ENCODE data around the gene CHURC1. TPM values are rescaled to one million over a fixed set of nuclear protein-coding genes. Genes with fewer than 3 reads are reported as not detected.

CHURC1 gene
- total RNA-seq, 4 donors from 2014 or later: 52.4 to 79.2 (median 63.8) TPM

DNA sequence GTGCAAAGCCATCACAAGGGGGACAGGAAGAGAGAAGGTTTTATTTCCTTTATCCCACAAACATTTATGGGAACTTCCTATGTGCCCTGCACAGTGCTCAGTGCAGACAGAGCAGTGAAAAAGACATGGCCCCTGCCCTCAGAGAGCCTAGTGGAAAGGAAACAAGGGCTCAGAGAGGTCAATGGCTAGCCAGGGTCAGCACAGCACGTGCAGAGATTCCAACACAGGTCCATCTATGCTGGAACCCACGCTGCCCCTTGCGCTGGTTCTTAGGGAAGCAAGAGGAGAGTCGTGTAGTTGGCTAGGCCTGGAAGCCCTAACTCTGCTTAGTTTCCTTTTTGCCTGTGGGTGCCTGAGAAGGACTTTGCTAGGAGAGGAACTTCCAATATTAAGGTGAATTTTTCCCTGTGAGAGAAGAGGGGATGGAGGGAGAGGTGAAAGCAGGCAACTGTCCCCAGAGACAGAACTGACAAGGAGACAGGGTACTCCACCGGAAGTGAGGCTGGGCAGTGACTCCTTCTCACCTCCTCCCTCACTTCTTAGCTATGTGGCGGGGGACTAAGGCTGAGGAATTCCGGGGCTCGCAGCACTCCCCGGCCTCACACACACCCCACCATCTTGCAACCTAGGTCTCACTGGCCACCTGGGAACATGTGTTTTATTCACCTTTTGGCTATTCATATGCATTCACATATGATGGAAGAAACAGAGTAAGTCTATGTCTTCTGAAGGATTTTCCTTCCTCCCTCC is 40.4 kb downstream of the CHURC1 start:
- intact Hi-C loops (cut with DNase I; ENCODE audit: low total_unique reads): no loop called here
- 86 to 96% methylated on average over 9 of the region's 9 CpGs for WGBS, 2 donors
- H3K4me3 ChIP-seq (ENCODE audit: low read depth, poor library complexity, severe bottlenecking): no peak overlapping the region
- peak in 1 of 2 donors; percentile 56 for DNase-seq (ENCODE audit: low spot score in 2 of 2)
- TF ChIP-seq POLR2A (IDR thresholded peaks at IDR 0.05): no peak
- TF ChIP-seq CTCF (IDR thresholded peaks at IDR 0.05): no peak

GRCh38 chr14:64955297-64955696 is 41.0 kb downstream of the CHURC1 start:
- TF ChIP-seq CTCF (IDR thresholded peaks at IDR 0.05) (no peak), POLR2A (IDR thresholded peaks at IDR 0.05) (no peak)
- intact Hi-C loops (cut with DNase I; ENCODE audit: low total_unique reads): no loop called here
- WGBS, 2 donors: 83 to 87% methylated on average over 6 of the region's 6 CpGs
- no peak overlapping the region for H3K4me3 ChIP-seq (ENCODE audit: low read depth, poor library complexity, severe bottlenecking)
- DNase-seq (ENCODE audit: low spot score in 2 of 2): peak in 1 of 2 donors; percentile 77

DNA sequence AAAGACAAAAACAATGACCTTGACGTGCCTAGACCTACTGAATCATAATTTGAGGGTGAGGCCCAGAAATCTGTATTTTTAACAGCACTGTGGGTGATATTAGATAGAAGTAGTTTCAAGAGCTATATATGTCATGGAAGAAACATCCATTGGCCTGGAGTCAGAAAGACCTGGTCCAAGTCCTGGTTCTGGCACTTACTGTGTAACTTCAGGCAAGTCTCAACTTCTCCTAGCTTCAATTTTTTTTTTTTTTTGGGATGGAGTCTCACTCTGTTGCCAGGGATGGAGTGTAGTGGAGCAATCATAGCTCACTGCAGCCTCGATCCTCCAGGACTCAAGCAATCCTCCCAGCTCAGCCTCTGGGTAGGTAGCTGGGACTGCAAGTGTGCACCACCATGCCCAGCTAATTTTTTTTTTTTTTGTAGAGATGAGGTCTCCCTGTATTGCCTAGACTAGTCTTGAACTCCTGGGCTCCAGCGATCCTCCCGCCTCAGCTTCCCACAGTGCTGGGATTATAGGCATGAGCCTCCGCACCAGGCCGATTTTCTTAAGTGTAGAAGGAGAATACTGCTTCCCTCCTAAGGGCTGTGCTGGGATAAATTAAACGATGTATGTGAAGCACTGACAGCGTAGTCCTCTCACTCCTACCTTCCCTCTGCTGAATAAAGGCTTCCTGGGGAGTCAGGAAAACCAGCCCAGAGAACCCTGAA is 42.6 kb downstream of the CHURC1 start:
- peak in 1 of 2 donors; percentile 68 for DNase-seq (ENCODE audit: low spot score in 2 of 2)
- no peak overlapping the region for H3K4me3 ChIP-seq (ENCODE audit: low read depth, poor library complexity, severe bottlenecking)
- TF ChIP-seq POLR2A (IDR thresholded peaks at IDR 0.05) (no peak), CTCF (IDR thresholded peaks at IDR 0.05) (no peak)
- intact Hi-C loops (cut with DNase I; ENCODE audit: low total_unique reads): no loop called here
- WGBS, 2 donors: 70 to 86% methylated on average over 8 of the region's 8 CpGs

- WGBS, 2 donors: 89 to 92% methylated on average over 2 of the region's 2 CpGs
- no peak overlapping the region for H3K4me3 ChIP-seq (ENCODE audit: low read depth, poor library complexity, severe bottlenecking)
- DNase-seq (ENCODE audit: low spot score in 2 of 2): no peak
- TF ChIP-seq CTCF (IDR thresholded peaks at IDR 0.05) (no peak), POLR2A (IDR thresholded peaks at IDR 0.05) (no peak)
- intact Hi-C loops (cut with DNase I; ENCODE audit: low total_unique reads): no loop called here
These were observed 43.9 kb downstream of the CHURC1 start for GRCh38 chr14:64958201-64958600.

- DNase-seq (ENCODE audit: low spot score in 2 of 2): no peak
- intact Hi-C loops (cut with DNase I; ENCODE audit: low total_unique reads): no loop called here
These were observed 44.5 kb downstream of the CHURC1 start for GRCh38 chr14:64958743-64959142.

More at GRCh38 chr14:64958743-64959142, 44.5 kb downstream of the CHURC1 start:
- WGBS, 2 donors: 58 to 63% methylated on average over 5 of the region's 5 CpGs
- TF ChIP-seq CTCF (IDR thresholded peaks at IDR 0.05): no peak
- TF ChIP-seq POLR2A (IDR thresholded peaks at IDR 0.05): no peak
- no peak overlapping the region for H3K4me3 ChIP-seq (ENCODE audit: low read depth, poor library complexity, severe bottlenecking)
